Glutamatergic neuron (in vitro differentiated cells): ENCODE results near the gene SLC15A3. TPM values are rescaled to one million over a fixed set of nuclear protein-coding genes. Genes with fewer than 3 reads are reported as not detected.

Source experiments
- DNase-seq: peaks from one replicate; pipeline ENCODE4 v3.0.0; 2022
- H3K27ac Mint-ChIP-seq: one replicate; pipeline ENCODE4 v1.8.0; 2020; ENCODE audit warnings: mild to moderate bottlenecking, mixed read lengths, inconsistent platforms; ENCODE audit not compliant: unreplicated experiment
- H3K27me3 Mint-ChIP-seq: one replicate; pipeline ENCODE4 v1.8.0; 2020; ENCODE audit warnings: mild to moderate bottlenecking, moderate library complexity, mixed read lengths, inconsistent platforms; ENCODE audit not compliant: unreplicated experiment
- H3K36me3 Mint-ChIP-seq: one replicate; pipeline ENCODE4 v1.8.0; 2020; ENCODE audit warnings: mild to moderate bottlenecking, mixed read lengths, inconsistent platforms; ENCODE audit not compliant: unreplicated experiment
- H3K4me1 Mint-ChIP-seq: one replicate; pipeline ENCODE4 v1.8.0; 2020; ENCODE audit warnings: mild to moderate bottlenecking, low read depth, mixed read lengths, inconsistent platforms; ENCODE audit not compliant: unreplicated experiment
- H3K4me3 Mint-ChIP-seq: one replicate; pipeline ENCODE4 v1.8.0; 2020; ENCODE audit warnings: mild to moderate bottlenecking, mixed read lengths, inconsistent platforms; ENCODE audit not compliant: unreplicated experiment
- H3K9me3 Mint-ChIP-seq: one replicate; pipeline ENCODE4 v1.8.0; 2020; ENCODE audit warnings: mild to moderate bottlenecking, moderate library complexity, mixed read lengths, inconsistent platforms; ENCODE audit not compliant: unreplicated experiment
- CTCF ChIP-seq: fragments of 200-600 bp; sonication (generic); IDR thresholded peaks from one replicate; pipeline ENCODE4 v1.5.0; 2021; ENCODE audit not compliant: partially characterized antibody, unreplicated experiment
- total RNA-seq: library from RNA; stranded (reverse); fragmentation: NEBNext Ultra II Directional; extraction: Animal tissue kit (Norgen Biotek cat#: 25700); gene quantifications from one replicate; pipeline ENCODE4 v1.2.1, GENCODE V29; 2021; ENCODE audit not compliant: unreplicated experiment

Gene SLC15A3
- total RNA-seq, 1 donor from 2014 or later: 4.4 TPM

- Mint-ChIP-seq H3K27ac (no peak overlapping the region), H3K4me3 (no peak overlapping the region), H3K27me3 (peaks cover 6% of the 10 kb centered on the region), H3K36me3 (no peaks in the 10 kb centered on the region), H3K4me1 (peaks cover 13% of the 10 kb centered on the region), H3K9me3 (peaks cover 12% of the 10 kb centered on the region)
- DNase-seq: no peak
- no peak for TF ChIP-seq CTCF
These were observed 32.7 kb downstream of the SLC15A3 start for GRCh38 chr11:60919320-60919719.

- Mint-ChIP-seq H3K9me3 (peaks cover 11% of the 10 kb centered on the region), H3K4me1 (peaks cover 13% of the 10 kb centered on the region), H3K4me3 (no peak overlapping the region), H3K36me3 (no peaks in the 10 kb centered on the region), H3K27ac (no peak overlapping the region), H3K27me3 (peaks cover 8% of the 10 kb centered on the region)
- TF ChIP-seq CTCF: no peak
- no peak for DNase-seq
These were observed 33.1 kb downstream of the SLC15A3 start for GRCh38 chr11:60918939-60919265.

- Mint-ChIP-seq H3K36me3 (no peaks in the 10 kb centered on the region), H3K9me3 (peaks cover 15% of the 10 kb centered on the region), H3K4me3 (no peak overlapping the region), H3K27me3 (peaks cover 8% of the 10 kb centered on the region), H3K4me1 (peaks cover 14% of the 10 kb centered on the region), H3K27ac (no peak overlapping the region)
- no peak for TF ChIP-seq CTCF
- DNase-seq: no peak
These were observed 33.6 kb downstream of the SLC15A3 start for GRCh38 chr11:60918251-60918938.

- DNase-seq: no peak
- Mint-ChIP-seq H3K27ac (no peak overlapping the region), H3K4me3 (no peak overlapping the region), H3K27me3 (peaks cover 4% of the 10 kb centered on the region), H3K36me3 (no peaks in the 10 kb centered on the region), H3K9me3 (peaks cover 13% of the 10 kb centered on the region), H3K4me1 (peaks cover 9% of the 10 kb centered on the region)
- no peak for TF ChIP-seq CTCF
These were observed 34.7 kb downstream of the SLC15A3 start for GRCh38 chr11:60917267-60917666.

GRCh38 chr11:60916669-60917206, 35.2 kb downstream of the SLC15A3 start:
- Mint-ChIP-seq H3K27ac (no peak overlapping the region), H3K4me3 (no peak overlapping the region), H3K27me3 (peaks cover 4% of the 10 kb centered on the region), H3K36me3 (no peaks in the 10 kb centered on the region), H3K4me1 (peaks cover 8% of the 10 kb centered on the region), H3K9me3 (peaks cover 12% of the 10 kb centered on the region)
- no peak for DNase-seq
- TF ChIP-seq CTCF: no peak
